Amniotic stem cell (primary cell): ENCODE results near the gene IGIP.

Experiments used
- DNase-seq: peaks from one replicate; lab custom pipeline; 2025; lab: John Stamatoyannopoulos, UW

IGIP gene

GRCh38 chr5:140125637-140126036 is at the start of gene IGIP:
IGIP (plus strand) TSS chr5:140125937; CDS start chr5:140128477, 2,540 bp downstream.
- DNase-seq: no peak

DNA sequence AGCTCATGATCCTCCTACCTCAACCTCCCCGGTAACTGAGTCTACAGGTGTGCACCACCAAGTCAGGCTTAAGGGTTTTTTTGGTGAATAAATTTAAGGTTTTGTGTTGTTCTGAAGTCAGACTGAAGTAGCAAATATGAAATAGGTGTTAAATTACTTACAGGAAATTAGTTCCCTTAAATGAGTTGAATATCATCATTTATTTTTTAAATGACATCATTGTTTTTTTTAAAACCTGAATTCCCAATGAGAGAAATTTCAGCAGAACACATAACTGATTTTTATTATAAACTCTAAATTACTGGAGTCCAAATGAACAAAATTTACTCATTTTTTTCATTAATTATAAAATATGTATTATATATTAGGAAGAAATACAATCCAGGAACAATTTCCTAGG is 49.6 kb upstream of the IGIP start:
- no peak for DNase-seq

GRCh38 chr5:140076788-140077187 is 48.9 kb upstream of the IGIP start:
- DNase-seq: no peak

GRCh38 chr5:140083120-140083519 is 42.6 kb upstream of the IGIP start:
- DNase-seq: no peak

GRCh38 chr5:140083650-140084049 is 42.1 kb upstream of the IGIP start:
- DNase-seq: no peak

GRCh38 chr5:140084541-140084940 is 41.2 kb upstream of the IGIP start:
- no peak for DNase-seq

DNA sequence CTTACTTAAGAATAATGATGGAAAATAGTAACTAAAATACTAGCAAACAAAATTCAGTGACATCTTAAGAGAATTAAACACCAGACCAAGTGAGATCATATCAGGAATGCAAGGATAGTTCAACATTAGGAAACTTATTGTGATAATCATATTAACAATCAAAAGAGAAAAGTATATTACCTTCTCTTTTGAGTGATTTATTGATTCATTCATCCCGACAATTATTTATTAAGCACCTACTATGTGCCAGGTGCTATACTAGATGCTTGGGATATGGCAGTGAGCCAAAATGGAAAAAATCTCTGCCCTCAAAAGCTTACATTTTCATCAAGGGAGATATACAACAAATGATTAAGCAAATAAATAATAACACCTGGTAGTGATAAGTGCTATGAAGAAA is 35.5 kb upstream of the IGIP start:
- DNase-seq: no peak

DNA sequence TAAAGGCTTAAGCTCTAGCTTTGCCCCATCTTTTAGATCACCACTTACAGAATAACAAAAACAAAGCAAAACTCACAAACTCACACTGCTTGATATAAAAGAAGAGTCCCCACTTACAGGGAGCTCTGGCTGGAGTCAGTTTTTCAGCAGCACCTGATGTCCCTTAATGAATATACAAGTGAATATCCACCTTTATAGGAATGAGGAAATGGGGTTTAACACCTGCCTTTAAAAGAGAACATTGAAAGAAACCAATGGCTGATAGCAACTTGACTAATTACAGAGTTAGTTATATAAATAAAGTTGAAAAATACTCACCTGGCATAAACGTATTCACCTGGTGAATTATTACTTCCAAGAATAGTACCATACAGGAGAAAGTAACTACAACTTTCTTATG is 32.6 kb upstream of the IGIP start:
- DNase-seq: no peak

GRCh38 chr5:140093866-140094265 is 31.9 kb upstream of the IGIP start:
- DNase-seq: no peak

- DNase-seq: no peak
Observed at GRCh38 chr5:140094889-140095288, 30.8 kb upstream of the IGIP start.

DNA sequence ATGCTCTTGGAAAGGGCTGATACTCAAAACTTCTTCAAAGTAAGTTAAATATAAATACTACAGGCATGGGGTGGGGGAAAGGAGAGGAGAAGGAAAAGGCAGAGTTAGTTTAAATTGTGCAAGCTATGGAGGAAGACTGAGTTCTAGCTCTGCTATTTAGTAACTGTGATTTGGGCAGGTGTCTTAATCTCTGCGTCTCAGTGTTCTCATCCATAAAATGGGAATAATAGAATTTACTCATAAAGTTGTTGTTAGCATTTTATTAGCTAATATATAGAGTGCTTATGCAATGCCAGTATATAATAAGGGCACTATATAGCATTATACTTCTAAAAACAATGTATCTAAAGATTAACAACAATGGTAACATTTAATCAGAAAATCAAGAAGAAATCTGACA is 24.6 kb upstream of the IGIP start:
- no peak for DNase-seq

GRCh38 chr5:140103154-140103553 is 22.6 kb upstream of the IGIP start:
- no peak for DNase-seq

GRCh38 chr5:140104100-140104499 is 21.6 kb upstream of the IGIP start:
- no peak for DNase-seq

DNA sequence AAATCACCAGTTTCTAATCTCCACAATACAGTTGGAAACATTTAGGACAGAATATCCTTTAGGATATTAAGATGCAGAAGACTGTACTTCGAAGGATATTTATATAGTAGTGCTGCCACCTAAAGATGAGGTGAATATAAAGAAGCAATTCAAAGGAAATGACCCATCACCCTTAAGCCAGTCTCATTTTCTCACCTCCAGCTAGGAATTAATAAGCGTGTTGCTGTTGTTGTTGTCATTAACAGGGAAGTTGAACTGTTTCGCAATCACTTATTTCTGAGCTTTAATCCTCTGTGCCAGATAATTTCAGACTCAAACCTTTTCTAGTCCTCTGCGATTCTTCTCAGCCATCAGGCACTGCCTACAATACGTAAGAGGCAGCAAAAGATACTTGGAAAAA is 19.6 kb upstream of the IGIP start:
- no peak for DNase-seq

DNA sequence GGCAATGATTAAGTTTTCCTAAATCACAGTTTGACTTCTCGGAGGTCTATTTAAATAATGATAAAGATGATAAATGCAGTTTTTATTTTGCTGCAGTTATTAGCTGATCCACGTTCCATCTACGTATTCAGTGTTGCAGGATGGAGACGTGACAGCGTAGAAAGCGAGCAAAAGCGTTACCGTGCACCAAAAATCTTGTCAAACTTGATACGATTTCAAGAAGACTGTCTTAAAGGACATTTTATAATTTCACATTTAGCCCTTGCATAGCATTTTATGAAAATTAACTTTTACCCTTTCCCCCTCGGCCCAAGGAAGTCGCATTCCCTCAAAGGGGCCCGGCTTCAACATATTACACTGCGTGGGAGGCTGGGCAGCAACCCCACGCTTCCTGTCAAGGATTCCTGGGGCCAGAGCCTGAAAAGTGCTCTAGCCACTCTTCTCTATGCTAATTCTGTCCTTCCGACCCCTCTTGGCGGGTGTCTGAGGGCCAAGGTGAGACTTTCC is 18.9 kb upstream of the IGIP start:
- DNase-seq: no peak

GRCh38 chr5:140107312-140108092 is 18.2 kb upstream of the IGIP start:
- peak; percentile 75 for DNase-seq

GRCh38 chr5:140108093-140109017 is 17.4 kb upstream of the IGIP start:
- DNase-seq: no peak

DNA sequence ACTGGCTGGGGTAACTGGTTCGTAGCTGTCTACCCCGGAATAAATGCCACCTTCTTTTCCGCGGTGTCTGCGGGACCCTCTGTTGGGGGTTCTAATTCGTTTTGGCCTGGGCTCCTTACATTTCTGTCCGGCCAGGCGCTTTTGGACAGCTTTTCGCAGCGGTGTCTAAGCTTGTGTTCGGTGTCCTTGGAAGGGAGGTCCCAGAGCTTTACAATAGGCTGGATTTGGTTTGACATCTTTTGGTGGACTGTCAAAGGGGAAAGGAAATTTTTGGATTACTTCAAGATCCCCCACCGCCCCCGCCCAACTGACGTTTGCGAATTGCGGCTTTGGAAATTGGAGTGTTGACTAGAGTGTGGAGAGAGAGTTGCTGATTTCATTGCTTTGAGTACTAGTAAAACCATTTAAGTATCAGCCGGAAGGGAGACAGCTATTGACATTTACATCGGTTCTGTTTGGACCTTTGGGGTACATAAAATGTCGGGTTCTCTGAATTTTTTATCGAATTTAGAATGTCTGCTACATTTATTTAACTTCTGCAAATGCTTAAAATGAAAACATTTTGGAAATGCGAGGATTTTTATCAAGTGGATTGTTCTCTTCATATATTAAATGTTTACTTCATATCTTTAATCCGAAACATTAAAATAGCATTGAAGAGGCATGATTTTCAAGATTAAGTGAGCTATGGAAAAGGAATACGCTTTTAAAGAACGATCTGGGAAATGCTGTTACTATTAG is 16.5 kb upstream of the IGIP start:
- DNase-seq: no peak

- DNase-seq: no peak
Observed at GRCh38 chr5:140109759-140110645, 15.7 kb upstream of the IGIP start.

- no peak for DNase-seq
Observed at GRCh38 chr5:140110646-140110957, 15.1 kb upstream of the IGIP start.
